ENCODE measurements around the gene ANKRD66.
A peak's percentile ranks its signal among the peaks of the same experiment; 100 is the strongest.
"Not testable (repeated sequence)": the region's sequence is repeated elsewhere in the genome, so short reads cannot be mapped to it uniquely, and the experiment has no call there.

ANKRD66 gene

GRCh38 chr6:46772016-46772415 is 25.3 kb downstream of the ANKRD66 start:
- Histone ChIP-seq H3K4me3 (ENCODE audit: low read depth, low read length) (no peak overlapping the region), H3K27me3 (no peaks in the 10 kb centered on the region), H3K36me3 (no peaks in the 10 kb centered on the region), H3K9me3 (no peaks in the 10 kb centered on the region), H3K4me1 (no peaks in the 10 kb centered on the region)
- TF ChIP-seq CTCF (IDR thresholded peaks at IDR 0.05; ENCODE audit: low read depth, low read length) = no peak
- no peak for DNase-seq

- DNase-seq = no peak
- no peak for TF ChIP-seq CTCF (IDR thresholded peaks at IDR 0.05; ENCODE audit: low read depth, low read length)
- Histone ChIP-seq H3K4me3 (ENCODE audit: low read depth, low read length) (no peak overlapping the region), H3K4me1 (no peaks in the 10 kb centered on the region), H3K27me3 (no peaks in the 10 kb centered on the region), H3K36me3 (no peaks in the 10 kb centered on the region), H3K9me3 (no peaks in the 10 kb centered on the region)
Measured at GRCh38 chr6:46772762-46773161, 26.0 kb downstream of the ANKRD66 start.

DNA sequence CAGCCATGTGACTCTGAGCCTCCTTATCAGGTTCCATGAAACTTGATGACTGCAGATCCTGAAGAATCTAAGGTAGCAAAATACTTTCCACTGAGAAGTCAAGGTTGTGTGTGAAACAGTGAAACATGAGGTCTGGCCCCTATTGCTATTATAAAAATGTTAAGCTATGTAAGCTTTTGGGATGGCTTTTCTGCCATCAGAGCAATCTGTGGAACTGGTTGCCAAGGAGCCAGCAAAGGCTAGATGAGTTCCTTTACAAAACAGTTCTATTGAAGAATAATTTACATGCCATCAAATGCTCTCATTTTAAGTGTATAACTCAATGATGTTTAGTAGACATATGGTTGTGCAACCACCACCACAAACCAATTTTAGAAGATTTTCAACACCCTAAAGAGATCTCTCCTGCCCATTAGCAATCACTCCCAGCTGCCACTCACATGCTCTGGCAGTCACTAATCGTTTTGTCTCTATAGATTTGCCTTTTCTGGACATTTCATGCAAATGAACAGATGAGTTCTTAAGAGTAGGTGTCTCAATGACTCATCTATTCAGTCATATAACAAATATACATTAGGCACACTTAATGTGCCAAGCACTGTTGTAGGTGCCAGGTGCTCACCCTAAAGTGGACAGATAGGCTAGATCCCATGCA is 26.6 kb downstream of the ANKRD66 start:
- no peak for TF ChIP-seq CTCF (IDR thresholded peaks at IDR 0.05; ENCODE audit: low read depth, low read length)
- H3K27me3 ChIP-seq = no peaks in the 10 kb centered on the region

GRCh38 chr6:46774736-46775135 is 28.0 kb downstream of the ANKRD66 start:
- H3K27me3 ChIP-seq; H3K4me3 ChIP-seq (ENCODE audit: low read depth, low read length); H3K36me3 ChIP-seq; H3K9me3 ChIP-seq; H3K4me1 ChIP-seq: not testable (repeated sequence)
- peak; percentile 6 for DNase-seq

More for the DNA sequence above, 26.6 kb downstream of the ANKRD66 start:
- no peak for DNase-seq
- Histone ChIP-seq H3K9me3 (no peaks in the 10 kb centered on the region), H3K36me3 (no peaks in the 10 kb centered on the region), H3K4me1 (no peaks in the 10 kb centered on the region), H3K4me3 (ENCODE audit: low read depth, low read length) (no peak overlapping the region)

DNA sequence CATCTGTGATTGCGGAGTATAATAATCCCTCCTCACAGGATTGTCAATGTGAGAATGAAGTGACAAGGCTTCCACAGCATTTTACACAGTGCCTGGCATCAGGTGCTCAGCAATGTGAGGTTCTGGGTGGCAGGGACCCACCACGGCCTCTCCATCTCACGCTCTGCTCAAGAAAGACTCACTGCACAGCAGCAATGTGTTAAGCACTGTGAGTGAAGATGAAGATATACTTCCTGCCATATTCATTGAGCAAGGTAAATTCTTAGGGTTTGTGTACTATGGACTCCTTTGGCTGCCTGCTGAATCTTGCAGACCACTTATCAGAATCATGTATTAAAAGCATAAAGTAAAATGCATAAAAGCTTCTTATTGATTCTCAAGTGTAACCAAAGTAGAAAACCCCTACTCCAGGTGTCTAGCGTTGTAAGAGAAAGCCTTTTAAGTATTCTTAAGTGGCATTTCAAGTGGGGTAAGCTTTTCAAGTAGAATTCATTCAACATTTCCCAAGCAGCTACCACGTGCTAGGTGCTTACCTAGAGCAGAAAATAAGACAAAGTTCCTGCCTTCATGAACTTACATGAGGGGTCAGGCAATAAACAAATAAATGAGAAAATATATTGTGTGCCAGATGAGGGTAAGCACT is 29.5 kb downstream of the ANKRD66 start:
- Histone ChIP-seq H3K27me3 (no peaks in the 10 kb centered on the region), H3K36me3 (no peaks in the 10 kb centered on the region), H3K4me1 (no peaks in the 10 kb centered on the region), H3K9me3 (no peaks in the 10 kb centered on the region), H3K4me3 (ENCODE audit: low read depth, low read length) (no peak overlapping the region)
- DNase-seq = no peak
- TF ChIP-seq CTCF (IDR thresholded peaks at IDR 0.05; ENCODE audit: low read depth, low read length) = no peak

GRCh38 chr6:46777476-46778346 is 31.0 kb downstream of the ANKRD66 start:
- Histone ChIP-seq H3K4me1 (no peaks in the 10 kb centered on the region), H3K9me3 (no peaks in the 10 kb centered on the region), H3K36me3 (no peaks in the 10 kb centered on the region), H3K27me3 (no peaks in the 10 kb centered on the region), H3K4me3 (ENCODE audit: low read depth, low read length) (no peak overlapping the region)
- no peak for TF ChIP-seq CTCF (IDR thresholded peaks at IDR 0.05; ENCODE audit: low read depth, low read length)
- no peak for DNase-seq

Data from BE2C (cell line).